CD14-positive monocyte (primary cell): Measurements from ENCODE around the gene KEAP1. TPM values are rescaled to one million over a fixed set of nuclear protein-coding genes. Genes with fewer than 3 reads are reported as not detected.
A peak's percentile ranks its signal among the peaks of the same experiment; 100 is the strongest.

Source experiments
- DNase-seq, 3 donors: peaks; one replicate each; pipeline ENCODE4 v3.0.0-alpha.2; 2011 to 2022
- H2AFZ ChIP-seq: 2 replicates; pipeline ENCODE4 v1.6.0; 2012; ENCODE audit warnings: mild to moderate bottlenecking, low read depth, low read length, inconsistent platforms; ENCODE audit not compliant: insufficient read depth, poor library complexity, severe bottlenecking
- H3K27ac ChIP-seq, 2 donors: 1 replicate in 1 of 2; 2 replicates in 1 of 2; pipeline ENCODE4 v1.5.1; 2012 to 2013; ENCODE audit warnings: low read length in 2 of 2, control low read depth in 1 of 2, inconsistent platforms in 1 of 2, low read depth in 1 of 2, mild to moderate bottlenecking in 1 of 2
- H3K27me3 ChIP-seq, 2 donors: one replicate each; pipeline versions ENCODE4 v1.6.0 to v1.6.1; 2011 to 2013; ENCODE audit warnings: low read length in 2 of 2; ENCODE audit not compliant: control insufficient read depth in 2 of 2, insufficient read depth in 2 of 2
- H3K36me3 ChIP-seq, 2 donors: replicated peaks in 1 of 2; 1 replicate in 1 of 2; 2 replicates in 1 of 2; pipeline versions ENCODE4 v1.5.1 to v1.6.1; 2012 to 2013; ENCODE audit warnings: low read length in 2 of 2, control low read depth in 1 of 2, inconsistent platforms in 1 of 2, mild to moderate bottlenecking in 1 of 2; ENCODE audit not compliant: insufficient read depth in 2 of 2, control insufficient read depth in 1 of 2
- H3K4me1 ChIP-seq, 2 donors: 1 replicate in 1 of 2; 2 replicates in 1 of 2; pipeline versions ENCODE4 v1.5.1 to v1.6.1; 2012 to 2013; ENCODE audit warnings: low read length in 2 of 2, control low read depth in 1 of 2, inconsistent platforms in 1 of 2, mild to moderate bottlenecking in 1 of 2, moderate library complexity in 1 of 2; ENCODE audit not compliant: insufficient read depth in 2 of 2, control insufficient read depth in 1 of 2
- H3K4me2 ChIP-seq: replicated peaks from 2 replicates; pipeline ENCODE3; 2012; ENCODE audit warnings: low read length, moderate library complexity, mild to moderate bottlenecking; ENCODE audit not compliant: poor library complexity, severe bottlenecking; ENCODE audit errors: extremely low read depth
- H3K4me3 ChIP-seq, 3 experiments: fragments of 200-600 bp in 1 of 3; sonication (generic) in 1 of 3; replicated peaks in 1 of 3; 1 replicate in 2 of 3; 2 replicates in 1 of 3; pipeline ENCODE4 v1.5.1; 2011 to 2013; ENCODE audit warnings: low read length in 3 of 3, mild to moderate bottlenecking in 3 of 3, control low read depth in 2 of 3, low read depth in 2 of 3, inconsistent platforms in 1 of 3, moderate library complexity in 1 of 3
- H3K79me2 ChIP-seq: 2 replicates; pipeline ENCODE4 v1.6.0; 2012; ENCODE audit warnings: mild to moderate bottlenecking, control low read depth, inconsistent platforms, low read length, moderate library complexity; ENCODE audit not compliant: insufficient read depth
- H3K9ac ChIP-seq: 2 replicates; pipeline ENCODE4 v1.6.0; 2017; ENCODE audit warnings: low read length, mild to moderate bottlenecking; ENCODE audit not compliant: insufficient read depth, poor library complexity, severe bottlenecking
- H3K9me3 ChIP-seq, 2 donors: replicated peaks in 1 of 2; 1 replicate in 1 of 2; 2 replicates in 1 of 2; pipeline versions ENCODE4 v1.5.1 to v1.6.1; 2012 to 2013; ENCODE audit warnings: low read length in 2 of 2, control low read depth in 1 of 2; ENCODE audit not compliant: control insufficient read depth in 1 of 2, insufficient read depth in 1 of 2
- H4K20me1 ChIP-seq: 2 replicates; pipeline ENCODE4 v1.6.0; 2012; ENCODE audit warnings: mild to moderate bottlenecking, low read length, control low read depth, moderate library complexity; ENCODE audit not compliant: insufficient read depth
- H3K27ac Mint-ChIP-seq, 7 donors: one replicate each; pipeline ENCODE4 v1.8.0; 2020; ENCODE audit warnings: mild to moderate bottlenecking in 7 of 7, mixed read lengths in 7 of 7, moderate library complexity in 6 of 7, inconsistent platforms in 2 of 7
- H3K27me3 Mint-ChIP-seq, 3 donors: one replicate each; pipeline ENCODE4 v1.8.0; 2021 to 2022; ENCODE audit warnings: low read depth in 3 of 3, mild to moderate bottlenecking in 3 of 3, mixed read lengths in 3 of 3, moderate library complexity in 3 of 3, inconsistent platforms in 1 of 3
- H3K36me3 Mint-ChIP-seq, 2 donors: one replicate each; pipeline ENCODE4 v1.8.0; 2020; ENCODE audit warnings: mixed read lengths in 2 of 2, inconsistent platforms in 1 of 2, mild to moderate bottlenecking in 1 of 2
- H3K4me1 Mint-ChIP-seq: one replicate; pipeline ENCODE4 v1.8.0; 2020; ENCODE audit warnings: mild to moderate bottlenecking, mixed read lengths
- H3K4me3 Mint-ChIP-seq, 2 donors: one replicate each; pipeline ENCODE4 v1.8.0; 2020; ENCODE audit warnings: mild to moderate bottlenecking in 2 of 2, mixed read lengths in 2 of 2, moderate library complexity in 1 of 2
- H3K9me3 Mint-ChIP-seq, 7 donors: one replicate each; pipeline ENCODE4 v1.8.0; 2020 to 2022; ENCODE audit warnings: mixed read lengths in 7 of 7, mild to moderate bottlenecking in 6 of 7, moderate library complexity in 6 of 7, inconsistent platforms in 2 of 7
- CTCF ChIP-seq: fragments of 200-600 bp; IDR thresholded peaks from one replicate; pipeline ENCODE4 v1.8.0; 2022; ENCODE audit warnings: antibody characterized with exemption, mild to moderate bottlenecking
- WGBS: methylation state at CpG from one replicate; pipeline ENCODE4 v1.1.5; 2013; ENCODE audit warnings: missing lambda C conversion rate; ENCODE audit not compliant: insufficient coverage; 5-methylcytosine and 5-hydroxymethylcytosine counted together
- intact Hi-C, 2 donors: fragments of 100-400 bp; cut with micrococcal nuclease; formaldehyde crosslinking; loops; one replicate each; pipeline versions ENCODE4 v1.15.0 to v1.15.1; 2023
- polyA plus RNA-seq, 3 donors: library from polyadenylated mRNA; depleted of rRNA in 1 of 3; unstranded in 2 of 3; stranded (reverse) in 1 of 3; fragments of 300-500 nt in 2 of 3; fragments of >200 nt in 1 of 3; fragmentation: Illumina TruSeq in 2 of 3; gene quantifications; 1 replicate in 2 of 3; 2 replicates in 1 of 3; pipeline ENCODE4 v1.2.3, GENCODE V29; 2012 to 2021

Gene KEAP1
- polyA plus RNA-seq, 3 donors: 26.0 to 32.6 (median 26.1) TPM

- H3K4me1 Mint-ChIP-seq: peaks cover 10% of the 10 kb centered on the region
- no peak for TF ChIP-seq CTCF
- no peak for DNase-seq
- Histone ChIP-seq H3K36me3 (peaks cover 11 to 13% of the 10 kb centered on the region in 2 donors), H3K4me2 (no peak overlapping the region), H3K4me1 (peaks cover 0 to 4% of the 10 kb centered on the region in 2 donors), H3K9ac (no peak overlapping the region), H3K27me3 (peaks cover 0 to 5% of the 10 kb centered on the region in 2 donors), H3K79me2 (no peaks in the 10 kb centered on the region), H3K9me3 (no peaks in the 10 kb centered on the region), H2AFZ (no peak overlapping the region), H4K20me1 (peaks cover 25% of the 10 kb centered on the region), H3K27ac (no peak overlapping the region), H3K4me3 (no peak overlapping the region)
- 91% methylated on average over 7 of the region's 14 CpGs for WGBS
- H3K9me3 Mint-ChIP-seq: peaks cover 0 to 3% (median 0%) of the 10 kb centered on the region in 7 donors
- peak overlapping the region in 1 of 7 donors; percentile 64 for H3K27ac Mint-ChIP-seq
- peaks cover 23 to 33% of the 10 kb centered on the region in 2 donors for H3K36me3 Mint-ChIP-seq
- intact Hi-C loops: no loop called here
- peaks cover 23 to 41% (median 27%) of the 10 kb centered on the region in 3 donors for H3K27me3 Mint-ChIP-seq
- H3K4me3 Mint-ChIP-seq: peak overlapping the region in 1 of 2 donors; percentile 13
Observed at GRCh38 chr19:10450191-10450852, 52.8 kb downstream of the KEAP1 start.

GRCh38 chr19:10449037-10449436, 54.1 kb downstream of the KEAP1 start:
- Histone ChIP-seq H3K79me2 (no peaks in the 10 kb centered on the region), H3K36me3 (peaks cover 11 to 13% of the 10 kb centered on the region in 2 donors), H3K9me3 (no peaks in the 10 kb centered on the region), H3K27ac (no peak overlapping the region), H3K4me1 (peaks cover 0 to 4% of the 10 kb centered on the region in 2 donors), H3K4me3 (no peak overlapping the region), H3K27me3 (peaks cover 0 to 3% of the 10 kb centered on the region in 2 donors), H3K4me2 (no peak overlapping the region), H3K9ac (no peak overlapping the region), H2AFZ (no peak overlapping the region), H4K20me1 (peaks cover 32% of the 10 kb centered on the region)
- intact Hi-C loops: no loop called here
- 97% methylated on average over 7 of the region's 7 CpGs for WGBS
- no peak for DNase-seq
- Mint-ChIP-seq H3K36me3 (peaks cover 23 to 33% of the 10 kb centered on the region in 2 donors), H3K27ac (peak overlapping the region in 1 of 7 donors; percentile 13), H3K9me3 (peaks cover 0 to 3% (median 0%) of the 10 kb centered on the region in 7 donors), H3K4me1 (peaks cover 10% of the 10 kb centered on the region), H3K27me3 (peaks cover 25 to 35% (median 25%) of the 10 kb centered on the region in 3 donors), H3K4me3 (no peak overlapping the region)
- no peak for TF ChIP-seq CTCF
